Muscle of arm (tissue), 12 donors: Measurements from ENCODE around the gene CPLX1. TPM values are rescaled to one million over a fixed set of nuclear protein-coding genes. Genes with fewer than 3 reads are reported as not detected.
"Not testable (repeated sequence)": the region's sequence is repeated elsewhere in the genome, so short reads cannot be mapped to it uniquely, and the experiment has no call there.

Experiments used
- DNase-seq: peaks from one replicate; pipeline ENCODE4 v3.0.0-alpha.2; 2013
- polyA plus RNA-seq, 12 donors: library from polyadenylated mRNA; unstranded; fragments of 120-200 nt; gene quantifications; one replicate each; pipeline ENCODE4 v1.2.1, GENCODE V29; 2013; ENCODE audit not compliant: insufficient read length in 12 of 12

Gene CPLX1
- polyA plus RNA-seq, 12 donors: 0.12 to 1.7 (median 0.33) TPM; not detected in 2

- not testable (repeated sequence) for DNase-seq
These were observed 89.4 kb downstream of the CPLX1 start for GRCh38 chr4:736561-736960.

GRCh38 chr4:735583-735982 is 90.3 kb downstream of the CPLX1 start:
- DNase-seq: no peak

Other genes starting within 250 kb of the CPLX1 start
- gene TMEM271, start 249.8 kb downstream of the CPLX1 start, polyA plus RNA-seq: under 1 TPM in 2 of 12 donors, not detected in 10; 0.19 to 0.74 TPM
- gene PDE6B, start 200.6 kb downstream of the CPLX1 start, polyA plus RNA-seq: 10 to 100 TPM in 10 of 12 donors, 1 to 10 TPM in 1, not detected in 1; 9.2 to 34.5 (median 13.0) TPM
- gene ATP5ME, start 151.9 kb downstream of the CPLX1 start, polyA plus RNA-seq: 100 to 1,000 TPM in 11 of 12 donors, not detected in 1; 197 to 329 (median 273) TPM
- gene MYL5, start 151.6 kb downstream of the CPLX1 start, polyA plus RNA-seq: 1,000 to 10,000 TPM in 5 of 12 donors, 100 to 1,000 TPM in 6, not detected in 1; 215 to 1,381 (median 850) TPM
- gene SLC49A3, start 137.0 kb downstream of the CPLX1 start, polyA plus RNA-seq: 10 to 100 TPM in 8 of 12 donors, 1 to 10 TPM in 2, not detected in 2; 6.5 to 33.9 (median 24.1) TPM
- gene PCGF3, start 120.3 kb downstream of the CPLX1 start, polyA plus RNA-seq: 100 to 1,000 TPM in 1 of 12 donors, 10 to 100 TPM in 10, not detected in 1; 41.0 to 103 (median 56.2) TPM
- 10 to 100 TPM in 11 of 12 donors, not detected in 1; 21.9 to 63.2 (median 31.1) TPM for gene GAK, start 106.2 kb upstream of the CPLX1 start, polyA plus RNA-seq
- gene TMEM175, start 106.3 kb upstream of the CPLX1 start, polyA plus RNA-seq: 10 to 100 TPM in 11 of 12 donors, not detected in 1; 12.9 to 45.9 (median 16.8) TPM
- gene DGKQ, start 147.4 kb upstream of the CPLX1 start, polyA plus RNA-seq: 10 to 100 TPM in 1 of 12 donors, 1 to 10 TPM in 10, not detected in 1; 3.2 to 19.4 (median 4.5) TPM
- gene IDUA, start 160.9 kb upstream of the CPLX1 start, polyA plus RNA-seq: 10 to 100 TPM in 7 of 12 donors, 1 to 10 TPM in 4, not detected in 1; 6.8 to 19.7 (median 11.1) TPM
- 1 to 10 TPM in 10 of 12 donors, not detected in 2; 2.5 to 5.9 (median 3.8) TPM for gene SLC26A1, start 167.3 kb upstream of the CPLX1 start, polyA plus RNA-seq
- gene FGFRL1, start 185.5 kb upstream of the CPLX1 start, polyA plus RNA-seq: 100 to 1,000 TPM in 10 of 12 donors, 10 to 100 TPM in 2; 87.4 to 371 (median 185) TPM